Erythroblast (primary cell): Measurements from ENCODE around the gene TCF4.

ENCODE experiments used
- GATA1 ChIP-seq: IDR thresholded peaks from 2 replicates; pipeline ENCODE4 v1.6.1; 2011; ENCODE audit warnings: low read depth, mild to moderate bottlenecking, control low read depth, low read length, moderate library complexity
- POLR2A ChIP-seq: IDR thresholded peaks from 2 replicates; pipeline ENCODE4 v1.6.1; 2011; ENCODE audit warnings: mild to moderate bottlenecking, low read length

DNA sequence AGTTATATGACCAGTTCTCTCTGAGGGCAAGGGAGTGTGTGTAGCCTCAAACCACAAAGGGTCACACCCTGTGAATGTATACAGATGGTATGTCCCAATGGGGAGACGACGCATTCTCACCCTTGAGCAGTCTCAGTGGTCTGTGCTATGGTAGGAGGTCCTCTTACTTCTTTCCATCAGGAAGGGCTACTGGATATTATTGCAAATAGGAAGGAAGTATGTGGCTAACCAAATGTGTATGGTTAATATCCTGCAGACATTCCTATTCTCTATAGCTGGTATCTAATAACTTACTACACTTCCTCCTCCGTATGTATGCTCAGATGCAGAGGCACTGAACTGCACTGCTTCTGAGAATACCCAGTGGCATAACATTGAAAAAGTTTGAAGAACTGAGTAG, 322.0 kb downstream of the TCF4 start:
- no peak for TF ChIP-seq POLR2A
- TF ChIP-seq GATA1 = no peak
